OCI-LY7 (cell line): ENCODE results near the gene TSPAN8.

ENCODE experiments used
- CTCF ChIP-seq: fragments of 200-600 bp; sonication (generic); conservative IDR thresholded peaks from 2 replicates; pipeline ENCODE4 v1.5.1; 2014; ENCODE audit warnings: mild to moderate bottlenecking, antibody characterized with exemption, low read length, moderate library complexity, mixed read lengths
- EZH2phosphoT487 ChIP-seq: fragments of 200-600 bp; sonication (generic); IDR thresholded peaks from 2 replicates; pipeline ENCODE4 v1.6.1; 2018; ENCODE audit warnings: low read depth, borderline replicate concordance, mild to moderate bottlenecking, mixed run types, antibody characterized with exemption, low read length, moderate library complexity, mixed read lengths

GRCh38 chr12:71187379-71187778, 29.6 kb upstream of the TSPAN8 start:
- TF ChIP-seq CTCF (no peak), EZH2phosphoT487 (no peak)
